SHP77 treated with DMSO at 0.1 percent for 48 hours (cell line): ENCODE results near the gene GRM3.

ENCODE experiments used
- DNase-seq: peaks from one replicate; lab custom pipeline; 2025; lab: John Stamatoyannopoulos, UW

Gene GRM3

DNA sequence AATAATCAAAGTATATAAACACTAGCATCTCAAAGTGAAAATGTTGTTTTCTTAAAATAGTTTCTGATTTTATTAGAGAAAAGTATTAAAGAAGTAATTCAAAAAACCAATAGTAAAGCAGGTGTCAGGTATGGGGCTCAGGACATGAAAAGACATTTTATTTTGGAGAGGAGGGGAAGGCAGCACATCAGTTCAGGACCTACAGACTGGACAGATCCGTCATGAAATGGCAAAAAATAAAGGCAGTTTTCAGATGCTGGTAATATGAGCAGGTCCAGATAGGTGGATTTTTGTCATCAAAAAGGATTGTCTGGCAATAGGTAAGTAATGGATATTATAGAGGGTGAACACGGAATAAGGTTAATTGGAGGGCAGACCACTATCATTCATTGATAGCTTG lies 49.0 kb downstream of the GRM3 start:
- DNase-seq = no peak

DNA sequence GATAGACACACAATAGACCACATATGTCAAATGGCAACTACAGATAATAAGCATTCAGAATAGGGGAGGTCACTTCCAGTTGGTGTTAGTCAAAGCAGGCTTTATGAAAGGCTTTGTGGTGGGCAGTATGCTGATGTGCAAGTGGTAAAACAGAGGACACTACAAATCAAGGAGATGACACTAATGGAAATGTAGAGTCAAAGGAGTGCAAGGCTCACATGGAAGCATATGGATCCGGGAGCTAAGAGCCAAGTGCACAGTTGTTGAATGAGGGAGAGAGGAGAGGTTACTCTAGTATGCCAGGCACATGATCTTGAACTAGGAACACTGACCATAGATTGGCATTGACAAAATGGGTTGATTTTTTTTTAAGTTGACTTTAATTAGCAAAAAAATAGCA lies 62.7 kb downstream of the GRM3 start:
- DNase-seq = no peak

DNA sequence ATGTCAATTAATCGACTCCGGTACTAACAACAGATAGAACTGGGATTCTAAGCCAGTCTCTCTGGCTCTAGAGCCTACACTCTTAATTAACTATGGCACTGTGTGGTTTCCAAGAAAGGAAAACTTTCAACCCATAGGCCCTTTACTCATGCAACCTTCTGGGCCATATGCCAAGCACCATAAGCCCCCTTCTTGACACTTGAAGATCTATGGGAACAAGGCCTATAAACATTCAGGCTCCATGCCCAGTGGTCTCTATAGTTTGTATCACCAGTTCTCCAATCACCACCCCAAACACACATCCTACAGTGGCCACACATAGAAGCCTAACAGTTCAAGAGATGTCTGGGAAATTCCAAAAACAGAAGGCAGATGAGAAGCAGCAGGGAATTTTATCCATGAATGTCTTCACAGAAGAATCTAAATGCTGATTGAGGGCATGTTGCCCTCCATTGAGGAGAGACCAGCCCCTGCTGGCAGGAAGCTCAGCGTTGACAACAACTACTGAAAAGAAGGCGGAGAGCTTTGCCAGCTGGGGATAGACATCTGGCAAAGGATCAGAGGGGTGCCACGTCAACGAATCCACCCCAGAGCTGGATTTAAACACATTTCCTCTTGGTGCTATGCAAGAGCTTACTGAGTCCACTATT lies 64.4 kb downstream of the GRM3 start:
- DNase-seq = no peak

DNA sequence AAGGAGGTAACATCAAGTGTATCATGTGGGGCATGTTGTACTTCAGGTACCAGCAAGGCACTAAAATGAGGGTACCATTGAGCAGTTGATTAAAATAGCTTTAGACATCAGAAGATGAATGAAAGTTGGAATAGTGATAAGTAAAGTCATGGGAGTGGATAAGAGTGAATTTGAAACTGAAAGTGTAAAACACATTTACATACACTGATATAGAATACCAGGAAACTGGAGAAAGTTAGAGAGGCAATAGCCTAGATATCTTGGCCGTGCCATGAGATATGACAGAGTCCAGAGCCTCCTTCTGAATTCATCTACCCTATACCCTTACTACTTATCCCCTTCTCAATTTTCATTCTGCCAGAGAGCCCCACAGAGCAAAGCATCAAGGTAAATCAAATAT lies 76.6 kb downstream of the GRM3 start:
- DNase-seq = no peak

DNA sequence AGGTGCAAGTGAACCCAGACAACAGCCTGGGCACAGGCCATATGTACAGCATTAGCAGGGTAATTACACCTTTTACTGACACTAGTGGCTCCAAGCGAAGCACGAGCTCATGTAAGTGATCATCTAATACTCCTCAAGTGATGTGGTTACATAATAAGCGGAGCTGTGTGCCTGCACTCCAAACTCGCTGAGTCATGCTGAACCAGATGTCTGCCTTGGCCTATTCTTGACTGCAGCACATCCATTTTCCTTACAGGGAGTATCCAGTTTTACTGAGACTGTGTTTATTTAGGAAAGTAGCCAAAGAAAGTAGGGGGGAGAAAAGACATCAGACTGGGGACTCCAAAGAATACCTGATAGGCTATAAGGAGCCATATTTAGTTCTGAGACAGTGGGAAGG lies 90.1 kb downstream of the GRM3 start:
- DNase-seq = peak; percentile 73

DNA sequence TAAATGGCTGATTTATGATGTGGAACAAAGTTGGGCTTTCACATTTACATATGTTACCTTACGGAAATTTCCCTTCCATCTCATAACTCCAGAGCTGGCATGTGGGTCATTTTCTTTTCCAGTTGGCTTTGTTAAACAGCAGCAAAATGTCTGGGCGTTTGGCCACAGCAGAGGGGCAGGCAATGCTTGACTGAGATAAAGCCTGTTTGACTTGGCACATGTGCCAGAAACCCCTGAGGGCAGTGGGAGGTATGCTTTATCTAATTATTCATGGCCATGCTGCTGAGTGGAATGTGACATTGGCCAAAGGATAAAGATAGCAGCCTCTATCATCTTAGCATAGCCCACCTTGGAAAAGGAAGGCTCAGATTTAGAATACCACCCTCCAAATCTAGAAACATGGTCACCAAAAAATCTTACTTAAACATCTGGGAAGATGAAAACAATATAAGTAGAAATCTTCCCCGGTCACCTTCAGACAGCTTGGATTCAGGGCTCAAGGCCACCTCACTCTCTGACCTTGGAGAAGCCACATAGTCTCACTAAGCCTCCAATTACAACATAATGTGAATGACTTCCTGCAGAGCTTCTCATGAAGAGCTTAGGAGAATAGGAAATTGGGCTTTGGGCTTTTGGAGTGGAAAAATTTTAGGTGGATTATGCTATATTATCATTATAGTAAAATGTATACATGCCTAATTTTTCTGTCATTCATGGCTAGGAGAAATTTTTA lies 101.5 kb downstream of the GRM3 start:
- peak; percentile 1 for DNase-seq

DNA sequence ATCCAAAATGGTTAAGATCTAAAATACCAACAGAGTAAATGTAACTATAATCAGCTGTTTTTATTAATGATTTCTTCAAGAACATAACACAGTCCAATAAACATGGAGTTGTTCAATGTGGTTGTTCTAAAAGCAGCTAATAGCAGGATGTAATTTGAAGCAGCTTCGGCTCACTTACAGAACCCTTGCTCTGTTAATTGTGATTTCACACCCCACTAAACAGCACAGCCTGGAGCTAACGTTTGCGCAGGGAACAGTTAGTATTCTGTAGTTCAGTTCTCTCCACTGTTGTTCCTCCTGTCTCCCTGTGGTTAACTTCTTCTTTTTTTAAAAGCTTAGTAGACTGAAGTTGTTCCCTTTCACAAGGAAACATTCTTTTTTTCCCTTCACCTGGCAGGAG lies 104.0 kb downstream of the GRM3 start:
- DNase-seq = no peak

DNA sequence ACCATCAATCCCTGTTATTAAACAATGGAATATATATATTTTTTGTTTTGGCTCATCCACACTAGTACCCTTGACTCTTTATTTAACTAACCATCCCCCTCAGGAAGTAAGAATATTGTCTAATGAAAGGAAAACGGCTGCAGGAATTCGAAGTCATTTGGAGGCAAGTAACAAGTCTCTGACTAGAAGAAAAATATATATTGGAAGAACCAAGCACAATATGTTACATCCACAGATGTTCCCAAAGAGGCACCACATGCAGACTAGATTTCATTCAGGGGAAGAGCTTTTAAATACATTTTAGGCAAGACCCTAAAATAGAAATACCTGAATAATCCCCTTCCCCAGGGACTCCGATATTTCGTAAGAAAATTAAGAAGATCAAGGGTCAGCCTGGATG lies 104.5 kb downstream of the GRM3 start:
- DNase-seq = no peak

DNA sequence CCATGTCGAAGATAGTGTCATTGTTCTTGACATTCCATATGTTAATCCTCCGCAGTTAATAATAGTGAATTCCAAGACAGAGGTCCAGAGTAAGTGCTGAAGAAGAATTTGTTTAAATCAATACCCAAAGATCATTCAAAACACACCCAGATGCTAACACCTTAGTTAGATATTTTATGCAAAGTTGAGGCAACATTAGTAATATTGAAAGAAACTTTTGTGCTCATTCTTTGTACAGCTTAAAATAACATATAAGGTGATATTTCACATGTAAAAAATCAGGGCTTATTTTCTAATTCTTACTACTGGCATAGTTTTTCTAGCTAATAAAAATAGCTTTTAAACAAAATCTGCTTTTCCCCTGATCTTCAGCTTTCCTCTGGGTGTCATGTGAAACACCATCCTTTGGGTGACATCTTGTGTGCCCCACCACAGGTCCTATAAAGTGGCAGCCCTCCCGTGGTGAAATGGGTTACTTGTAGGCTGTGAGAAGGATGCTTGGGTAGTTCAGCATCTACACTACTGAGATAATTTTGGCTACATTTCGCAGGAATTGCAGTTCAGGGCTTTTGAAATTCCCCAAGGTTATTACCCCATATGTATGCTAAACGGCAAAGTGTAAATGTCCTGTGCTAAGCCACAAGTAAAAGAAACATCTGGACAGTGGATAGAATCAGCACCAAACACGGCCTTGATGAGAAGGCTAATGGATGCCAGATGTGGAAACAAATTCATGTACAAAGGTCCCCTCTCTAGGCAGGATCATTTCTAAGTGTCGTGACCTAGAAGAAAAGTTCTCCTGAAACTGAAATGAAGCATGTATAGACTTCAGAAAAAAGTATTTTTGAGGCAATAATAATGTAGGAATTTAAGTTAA lies 105.4 kb downstream of the GRM3 start:
- no peak for DNase-seq

DNA sequence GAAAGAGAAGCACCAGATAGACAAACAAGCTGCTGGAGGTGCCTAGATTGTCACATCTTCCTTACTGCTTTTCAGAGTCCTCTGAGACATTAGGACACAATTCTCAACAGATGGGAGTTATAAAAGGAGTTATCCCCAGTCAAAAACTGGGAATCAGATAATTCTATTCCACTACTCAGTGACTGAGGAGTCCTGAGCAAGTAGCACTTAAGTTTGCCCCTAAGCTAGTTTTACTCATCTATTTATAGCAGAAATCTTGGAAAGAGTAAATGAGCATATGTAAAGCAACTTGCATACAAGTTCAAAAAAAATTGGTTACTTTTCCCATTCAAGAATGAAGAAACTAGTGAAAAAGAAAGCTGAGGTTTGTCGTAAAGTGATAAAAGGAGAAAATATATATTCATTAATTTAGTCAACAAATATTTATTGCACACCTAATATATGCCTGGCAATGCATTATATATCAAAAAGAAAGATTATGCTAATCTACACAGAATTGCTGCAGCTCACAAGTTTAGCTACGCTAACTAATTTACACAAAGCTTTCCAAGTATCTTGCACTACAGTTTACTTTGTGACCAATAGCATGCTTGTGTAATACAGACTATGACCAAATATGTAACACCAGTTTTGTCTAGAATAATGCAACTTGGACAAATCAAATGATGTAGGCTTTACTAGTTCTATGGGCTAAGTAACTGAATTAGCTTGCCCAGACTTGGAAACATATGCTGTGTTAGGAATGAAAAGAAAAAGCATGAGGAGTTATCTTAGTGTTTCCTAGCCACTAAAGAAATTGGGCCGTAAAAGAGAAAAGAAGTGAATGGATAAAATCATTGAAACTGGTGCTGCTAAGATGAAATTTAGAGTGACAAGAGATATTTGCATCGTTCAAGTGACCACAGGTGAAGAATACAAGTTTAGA lies 106.3 kb downstream of the GRM3 start:
- no peak for DNase-seq

DNA sequence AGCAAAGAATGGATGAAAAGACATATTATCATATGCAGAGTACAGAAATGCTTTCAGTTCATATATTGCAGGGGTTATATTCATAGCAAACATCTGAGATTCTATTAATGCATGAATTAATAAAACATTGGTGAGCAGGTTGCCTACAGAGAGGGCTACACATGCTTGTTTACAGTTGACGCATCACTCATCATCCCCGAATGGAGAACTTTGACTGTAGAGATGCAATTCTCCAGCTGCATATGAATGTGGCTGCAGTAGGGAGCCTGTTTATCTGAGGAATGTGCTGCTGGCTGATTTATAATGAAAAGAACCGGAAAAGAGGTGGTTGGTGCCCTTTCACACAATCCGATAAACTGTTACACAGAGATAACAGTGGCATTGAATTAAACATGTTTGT lies 116.5 kb downstream of the GRM3 start:
- no peak for DNase-seq

DNA sequence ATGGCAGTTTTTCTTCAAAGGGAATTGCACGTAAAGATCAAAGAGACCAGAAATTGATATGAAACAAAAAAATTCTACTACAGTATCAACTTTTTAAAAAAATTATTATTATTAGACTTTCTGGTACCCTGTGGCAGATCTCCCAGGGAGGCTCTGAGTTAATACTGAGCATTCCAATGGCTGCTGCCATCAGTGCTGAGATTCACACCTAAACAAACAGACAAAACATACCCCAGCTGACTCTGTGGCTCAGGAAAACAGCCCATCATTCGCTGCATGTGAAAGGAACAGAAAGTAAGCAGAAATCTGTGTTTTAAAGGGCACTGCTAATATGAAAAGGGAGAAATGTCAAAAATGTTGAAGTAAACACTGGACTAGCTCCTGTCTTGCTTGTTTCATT lies 118.4 kb downstream of the GRM3 start:
- DNase-seq = no peak

DNA sequence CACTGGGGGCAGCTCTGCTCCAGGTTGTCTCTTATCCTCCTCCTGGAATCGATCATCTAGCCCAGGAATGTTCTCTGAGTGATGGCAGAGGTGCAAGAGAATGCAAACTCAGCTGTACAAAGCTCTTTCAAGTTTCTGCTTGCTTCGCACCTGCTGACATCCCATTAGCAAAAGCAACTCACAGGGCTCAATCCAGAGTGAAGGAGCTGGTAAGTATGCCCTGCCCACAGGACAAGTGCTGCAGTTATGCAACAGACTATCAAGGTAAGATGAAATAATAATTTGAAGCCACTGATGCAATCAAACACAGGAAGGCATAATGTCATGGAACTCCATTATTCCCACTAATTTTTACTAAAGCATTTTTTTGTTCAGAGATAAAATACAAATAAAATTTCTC lies 122.2 kb downstream of the GRM3 start:
- no peak for DNase-seq

DNA sequence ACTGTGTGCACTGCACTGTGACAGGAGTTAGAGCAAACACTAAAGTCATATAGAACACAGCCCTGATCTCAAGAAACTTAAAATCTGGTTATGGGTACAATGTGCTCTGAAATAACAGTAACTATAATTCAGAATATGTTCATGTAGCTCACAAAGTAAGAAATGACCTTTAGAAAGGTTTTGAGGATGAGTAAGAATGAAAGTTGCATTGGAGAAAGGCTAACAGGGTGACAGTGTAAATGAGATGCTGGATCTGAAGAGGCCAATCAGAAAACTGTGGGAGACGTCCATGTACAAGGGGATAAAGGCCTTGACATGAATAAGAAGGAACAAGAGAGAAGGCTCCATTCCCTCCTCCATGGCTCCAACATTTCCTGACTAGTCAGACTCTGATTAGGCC lies 124.7 kb downstream of the GRM3 start:
- DNase-seq = no peak

DNA sequence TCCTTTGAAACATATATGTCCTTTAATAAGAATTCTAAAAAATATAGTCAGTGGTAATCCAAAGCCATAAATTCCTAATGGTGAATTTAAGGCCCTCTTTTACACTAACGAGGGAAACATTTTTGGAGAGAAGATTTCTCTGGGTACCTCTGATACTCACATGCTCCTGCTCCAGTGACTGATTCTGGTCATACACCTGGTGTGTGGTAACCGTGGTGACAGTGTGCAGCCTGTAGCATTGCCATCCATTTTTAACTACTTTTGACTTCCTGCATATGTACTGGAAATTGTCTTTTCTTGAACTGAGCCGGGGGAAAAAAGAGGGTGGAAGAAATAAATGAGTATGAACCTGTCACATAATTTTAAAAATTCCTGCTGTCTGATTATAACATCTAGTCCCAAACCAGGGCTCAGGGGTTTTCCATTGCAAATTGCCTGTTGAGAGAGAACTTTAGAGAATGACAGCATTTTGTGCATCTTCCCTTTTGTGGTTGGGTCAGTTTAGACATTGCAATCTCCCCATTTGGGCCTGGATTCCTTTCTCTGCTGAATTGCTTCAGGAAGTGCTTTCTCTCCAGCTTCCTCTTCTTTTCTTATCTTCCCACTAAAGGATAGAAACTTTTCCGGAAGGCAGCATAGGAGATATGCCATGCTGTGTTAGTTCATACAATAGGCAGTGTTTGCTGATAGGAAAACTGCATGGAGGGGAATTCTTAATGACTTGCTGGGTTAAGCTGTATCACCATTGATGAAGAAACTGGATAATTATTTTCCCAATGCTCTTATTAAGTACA lies 125.5 kb downstream of the GRM3 start:
- no peak for DNase-seq

DNA sequence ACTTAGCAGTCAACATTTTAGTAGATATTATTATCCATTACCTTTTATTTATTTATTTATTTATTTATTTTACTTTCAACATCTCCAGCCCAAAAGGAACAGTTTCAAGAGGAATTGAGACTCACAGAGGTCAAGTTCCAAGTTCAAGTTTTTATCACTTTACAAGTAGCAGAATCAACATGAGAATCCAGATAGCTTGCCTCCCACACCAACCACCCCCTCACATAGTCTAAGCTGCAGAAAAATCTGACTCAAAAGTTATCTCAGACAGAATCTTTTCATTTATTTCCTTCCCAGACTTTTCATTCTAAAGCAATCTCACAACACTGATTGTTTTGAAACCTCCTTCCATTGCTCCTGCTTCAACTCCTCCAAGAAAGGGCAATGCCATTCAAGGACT lies 129.6 kb downstream of the GRM3 start:
- DNase-seq = no peak

DNA sequence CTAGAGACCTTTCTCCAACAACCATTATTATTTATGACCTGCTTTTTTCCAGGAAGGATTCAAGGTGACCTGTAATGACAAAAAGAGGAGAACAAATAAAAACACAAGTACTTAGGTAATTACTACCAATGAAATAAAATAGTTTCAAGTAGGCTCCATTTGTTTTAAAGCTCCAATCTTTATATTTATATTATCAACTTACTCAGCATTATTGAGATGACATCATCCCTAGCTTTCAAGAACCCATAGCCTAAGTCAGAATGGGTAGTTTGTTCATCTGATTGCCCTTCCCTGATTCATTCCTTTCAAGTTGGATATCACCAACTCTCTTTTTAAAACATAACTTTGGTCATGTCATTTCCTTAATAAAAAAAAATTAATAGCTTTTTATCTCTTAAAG lies 131.5 kb downstream of the GRM3 start:
- DNase-seq = no peak

DNA sequence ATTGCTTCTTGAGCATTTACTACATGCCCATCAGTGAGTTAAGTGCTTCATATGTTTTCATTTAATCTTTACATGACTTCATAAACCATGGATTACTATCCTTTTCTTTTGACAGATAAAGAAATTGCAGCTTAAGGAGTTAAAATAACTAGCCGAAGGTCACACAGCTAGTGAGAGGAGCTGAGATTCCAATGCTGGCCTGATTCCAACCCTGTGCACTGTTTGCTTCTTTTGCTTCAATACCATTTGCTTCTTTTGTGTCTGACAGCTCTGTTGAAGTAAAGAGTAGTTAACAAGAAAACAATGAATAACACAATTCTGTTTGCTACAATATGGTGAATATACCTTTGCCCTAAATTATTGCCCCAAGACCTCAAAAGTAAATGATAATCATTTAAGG lies 132.4 kb downstream of the GRM3 start:
- DNase-seq = no peak

DNA sequence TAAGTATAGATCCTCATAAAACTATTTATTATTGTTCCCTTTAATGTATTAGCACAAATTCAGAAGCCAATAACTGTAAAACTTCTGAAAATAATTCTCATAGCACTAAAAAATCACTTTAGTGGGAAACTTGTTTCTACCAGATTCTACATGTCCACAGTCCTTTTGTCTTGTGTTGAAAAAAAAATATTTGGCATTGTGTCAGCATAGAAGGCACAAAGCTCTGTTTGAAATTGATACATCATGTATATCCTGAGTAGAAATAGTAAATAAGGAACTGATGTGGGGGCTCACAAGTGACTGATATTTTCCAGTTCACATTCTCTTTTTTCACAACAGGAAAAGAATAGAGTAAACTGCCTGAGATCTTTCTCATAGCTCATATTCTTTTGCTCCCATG lies 134.6 kb downstream of the GRM3 start:
- DNase-seq = no peak

DNA sequence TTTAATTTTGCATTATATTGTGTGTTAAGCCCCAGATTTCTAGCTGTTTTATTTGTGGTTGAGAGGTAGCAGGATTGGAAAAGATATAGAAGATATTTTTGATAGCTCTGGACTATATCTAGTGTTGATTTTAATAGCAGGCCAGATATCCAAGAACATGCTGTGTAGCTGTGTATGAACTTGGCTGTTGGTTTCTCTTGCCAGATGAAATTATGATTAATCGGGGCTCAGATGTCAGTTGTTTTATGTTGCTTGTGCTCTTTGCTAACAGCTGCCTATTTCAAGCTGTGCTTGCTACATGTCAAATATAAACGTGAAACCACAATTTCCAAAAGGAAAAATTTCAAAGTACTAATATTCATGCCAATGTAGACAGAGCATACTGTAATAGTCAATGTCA lies 141.1 kb downstream of the GRM3 start:
- DNase-seq = no peak

DNA sequence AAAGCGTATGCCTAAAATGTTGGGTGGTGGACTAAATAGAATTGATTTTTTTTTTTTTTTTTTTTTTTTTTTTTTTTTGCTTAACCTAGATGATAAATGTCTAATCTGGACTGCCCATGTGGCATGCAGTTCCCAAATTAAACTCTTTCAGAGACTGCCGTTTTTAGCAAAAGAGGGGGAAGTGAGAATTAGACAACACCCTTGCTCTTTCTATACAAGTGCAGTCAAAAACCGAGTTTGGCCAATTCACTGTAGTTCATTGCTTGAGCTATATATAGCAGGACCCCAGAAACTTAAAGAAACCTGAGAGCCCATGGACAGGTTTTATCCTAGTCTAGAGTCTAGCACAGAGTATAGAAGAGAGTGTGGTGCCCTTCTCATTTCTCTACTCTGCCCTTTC lies 141.9 kb downstream of the GRM3 start:
- DNase-seq = no peak
